GM13976 (cell line): ENCODE measurements around the gene VGF.
"Not testable (repeated sequence)": the region's sequence is repeated elsewhere in the genome, so short reads cannot be mapped to it uniquely, and the experiment has no call there.

Source experiments
- DNase-seq: peaks from one replicate; pipeline ENCODE4 v3.0.0; 2012; ENCODE audit warnings: low spot score
- CTCF ChIP-seq: IDR thresholded peaks from 2 replicates; pipeline ENCODE4 v1.5.1; 2012; ENCODE audit warnings: borderline replicate concordance, mild to moderate bottlenecking; ENCODE audit not compliant: insufficient read depth; ENCODE audit errors: extremely low read depth, missing control alignments, control extremely low read depth
- in situ Hi-C: fragments of 300-500 bp; cut with MboI; formaldehyde crosslinking; loops from one replicate; pipeline ENCODE4 v1.12.0; 2022; ENCODE audit warnings: low sequenced_read_pairs, mixed read lengths, inconsistent platforms; ENCODE audit not compliant: unreplicated experiment

VGF gene

GRCh38 chr7:101140339-101140699 lies 25.1 kb downstream of the VGF start:
- TF ChIP-seq CTCF = no peak
- in situ Hi-C loops = loop anchor here (10.0 kb wide), 1 partner anchor 54 kb away; no protein-coding TSS in a partner anchor
- no peak for DNase-seq

GRCh38 chr7:101138213-101138870 lies 27.0 kb downstream of the VGF start:
- DNase-seq = peak; percentile 85
- in situ Hi-C loops = no loop called here

GRCh38 chr7:101137651-101138212 lies 27.6 kb downstream of the VGF start:
- in situ Hi-C loops = no loop called here
- no peak for TF ChIP-seq CTCF

More at GRCh38 chr7:101138213-101138870, 27.0 kb downstream of the VGF start:
- TF ChIP-seq CTCF = peak; percentile 43

GRCh38 chr7:101134399-101134980 lies 30.9 kb downstream of the VGF start:
- in situ Hi-C loops = no loop called here
- no peak for DNase-seq
- TF ChIP-seq CTCF = no peak

More at GRCh38 chr7:101137651-101138212, 27.6 kb downstream of the VGF start:
- no peak for DNase-seq

- no peak for DNase-seq
- no peak for TF ChIP-seq CTCF
- in situ Hi-C loops = no loop called here
These were observed 31.6 kb downstream of the VGF start for GRCh38 chr7:101133621-101134398.

- DNase-seq, in situ Hi-C loops: not testable (repeated sequence)
These were observed 32.5 kb downstream of the VGF start for GRCh38 chr7:101132626-101133600.
